GM12801 (cell line): ENCODE data around the gene OR4X1.
A peak's percentile ranks its signal among the peaks of the same experiment; 100 is the strongest.

Experiments
- TF ChIP-seq, protein P1 (sequence below): IDR thresholded peaks from one replicate; pipeline ENCODE4 v1.5.1; 2011; ENCODE audit warnings: control low read depth; ENCODE audit not compliant: insufficient read length; ENCODE audit errors: extremely low read depth

The OR4X1 gene

DNA sequence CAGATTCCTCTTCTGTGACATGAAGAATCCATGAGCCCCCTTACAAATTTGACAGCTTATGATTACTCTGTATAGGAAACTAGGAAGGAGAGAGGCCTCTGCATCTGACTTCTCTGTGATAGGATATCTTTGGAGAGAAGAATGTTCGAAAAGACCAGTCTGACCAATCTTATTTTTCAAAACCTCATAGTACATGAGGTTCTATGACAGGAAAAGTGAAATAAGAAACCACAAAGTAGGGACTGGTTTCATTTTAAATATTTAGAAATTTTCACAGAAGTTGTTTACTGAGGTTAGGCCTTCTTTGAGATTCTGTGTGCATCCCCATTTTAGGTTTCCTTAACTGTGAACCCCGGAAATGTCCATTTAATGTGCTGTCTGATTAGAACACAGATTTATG lies 2.1 kb upstream of the OR4X1 start:
- TF ChIP-seq, protein P1, sequence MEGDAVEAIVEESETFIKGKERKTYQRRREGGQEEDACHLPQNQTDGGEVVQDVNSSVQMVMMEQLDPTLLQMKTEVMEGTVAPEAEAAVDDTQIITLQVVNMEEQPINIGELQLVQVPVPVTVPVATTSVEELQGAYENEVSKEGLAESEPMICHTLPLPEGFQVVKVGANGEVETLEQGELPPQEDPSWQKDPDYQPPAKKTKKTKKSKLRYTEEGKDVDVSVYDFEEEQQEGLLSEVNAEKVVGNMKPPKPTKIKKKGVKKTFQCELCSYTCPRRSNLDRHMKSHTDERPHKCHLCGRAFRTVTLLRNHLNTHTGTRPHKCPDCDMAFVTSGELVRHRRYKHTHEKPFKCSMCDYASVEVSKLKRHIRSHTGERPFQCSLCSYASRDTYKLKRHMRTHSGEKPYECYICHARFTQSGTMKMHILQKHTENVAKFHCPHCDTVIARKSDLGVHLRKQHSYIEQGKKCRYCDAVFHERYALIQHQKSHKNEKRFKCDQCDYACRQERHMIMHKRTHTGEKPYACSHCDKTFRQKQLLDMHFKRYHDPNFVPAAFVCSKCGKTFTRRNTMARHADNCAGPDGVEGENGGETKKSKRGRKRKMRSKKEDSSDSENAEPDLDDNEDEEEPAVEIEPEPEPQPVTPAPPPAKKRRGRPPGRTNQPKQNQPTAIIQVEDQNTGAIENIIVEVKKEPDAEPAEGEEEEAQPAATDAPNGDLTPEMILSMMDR: no peak

DNA sequence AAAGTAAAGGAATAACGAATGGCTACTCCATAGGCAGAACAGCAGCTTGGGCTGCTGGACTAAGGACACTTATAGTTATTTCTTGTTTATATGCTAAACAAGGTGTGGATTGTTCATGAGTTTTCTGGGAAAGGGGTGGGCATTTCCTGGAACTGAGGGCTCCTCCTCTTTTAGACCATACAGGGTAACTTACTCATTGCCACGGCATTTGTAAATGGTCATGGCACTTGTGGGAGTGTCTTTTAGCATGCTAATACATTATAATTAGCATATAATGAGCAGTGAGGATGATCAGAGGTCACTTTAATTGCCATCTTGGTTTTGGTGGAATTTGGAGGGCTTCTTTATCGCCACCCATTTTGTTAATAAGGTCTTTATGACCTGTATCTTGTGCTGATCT lies 7.0 kb downstream of the OR4X1 start:
- TF ChIP-seq, protein P1: no peak

DNA sequence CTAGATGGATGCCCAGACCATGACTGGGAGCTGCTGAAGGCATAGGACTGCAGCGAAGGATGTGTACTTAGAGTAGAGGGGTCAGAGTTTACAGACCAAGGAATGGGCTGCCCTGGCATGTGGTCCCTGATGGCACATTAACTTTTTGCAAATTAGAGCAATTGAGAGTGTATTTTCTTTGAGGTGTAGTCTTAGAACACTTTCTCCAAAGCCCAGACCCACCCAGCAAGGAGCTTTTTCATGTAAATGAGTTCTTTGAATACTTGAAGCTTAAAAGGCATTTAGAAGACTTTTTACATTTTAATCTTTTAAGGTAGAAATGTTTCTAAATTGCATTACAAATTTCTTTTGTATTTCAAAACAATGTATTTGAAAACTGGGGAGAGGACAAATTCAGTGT lies 8.9 kb downstream of the OR4X1 start:
- TF ChIP-seq, protein P1: no peak

DNA sequence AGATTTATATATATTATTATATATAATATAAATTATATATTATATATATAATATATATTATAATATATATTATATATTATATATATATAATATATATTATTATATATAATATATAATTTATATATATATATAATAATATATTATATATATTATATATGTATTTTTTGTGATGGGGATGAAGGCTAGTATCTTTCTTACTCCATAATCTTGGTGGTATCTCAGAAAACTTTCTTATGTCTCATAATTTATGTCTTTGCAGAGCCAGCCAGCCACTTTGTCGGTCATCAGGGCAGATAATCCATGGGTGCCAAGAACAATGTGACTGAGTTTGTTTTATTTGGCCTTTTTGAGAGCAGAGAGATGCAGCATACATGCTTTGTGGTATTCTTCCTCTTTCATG lies 42.3 kb downstream of the OR4X1 start, which contains the start of gene OR4S1:
Gene OR4S1 (plus strand): TSS at position 301 of the 400 bp plus-strand sequence. CDS start 0 bp downstream, at position 301.
- TF ChIP-seq, protein P1: no peak

DNA sequence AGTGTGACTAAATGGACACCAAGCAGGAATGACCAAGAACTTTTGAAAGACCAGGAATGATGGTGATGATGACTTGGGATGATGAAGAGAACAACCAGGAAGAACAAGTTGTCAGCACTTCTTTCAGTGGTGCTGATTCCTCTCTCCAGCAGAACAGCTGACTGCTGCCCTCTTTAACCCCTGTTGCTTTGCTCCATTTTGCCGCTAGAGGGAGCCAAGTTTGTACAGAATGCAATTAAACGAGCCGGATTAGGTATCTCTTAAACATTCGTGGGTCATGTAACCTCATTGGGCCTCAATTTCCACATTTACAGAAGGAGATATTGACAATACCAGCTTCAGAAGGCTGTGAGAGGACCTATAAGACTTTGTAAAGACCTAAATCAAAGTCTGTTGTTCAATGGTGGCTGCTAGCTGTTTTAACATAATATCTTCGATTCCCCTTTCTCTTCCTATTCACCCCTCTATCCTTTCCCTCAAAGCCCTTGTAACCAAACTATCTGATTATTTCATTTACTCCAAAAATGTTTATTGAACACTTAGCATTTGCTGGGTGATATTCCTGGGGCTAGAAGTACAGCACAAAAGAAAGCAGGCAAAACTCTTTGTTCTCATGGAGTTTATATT lies 44.2 kb downstream of the OR4X1 start:
- TF ChIP-seq, protein P1: peak; percentile 81
